ENCODE measurements around the gene PBXIP1. TPM values are rescaled to one million over a fixed set of nuclear protein-coding genes. Genes with fewer than 3 reads are reported as not detected.
A peak's percentile ranks its signal among the peaks of the same experiment; 100 is the strongest.

The PBXIP1 gene
- total and polyA plus RNA-seq, 10 of the 15 experiments (the other 5 are each of a cell fraction or from before 2014, with no cell fraction given): 0.63 to 25.6 (median 15.4) TPM

GRCh38 chr1:154989195-154989860, 33.4 kb upstream of the PBXIP1 start:
- Histone ChIP-seq H3K9me3 (replicated peaks; ENCODE audit: control insufficient read depth, insufficient read depth, low read length) (no peaks in the 10 kb centered on the region), H4K20me1 (ENCODE audit: control insufficient read depth, insufficient read depth) (no peaks in the 10 kb centered on the region), H3K4me1 (ENCODE audit: control insufficient read depth, insufficient read depth, low read length) (no peaks in the 10 kb centered on the region), H3K36me3 (ENCODE audit: control insufficient read depth in 2 of 2, insufficient read depth in 2 of 2, low read length in 1 of 2) (peaks cover 15 to 17% of the 10 kb centered on the region in 2 experiments; a peak in 3 of 4 replicates), H3K4me3 (no peak overlapping the region), H3K27me3 (replicated peaks in 1 of 2; ENCODE audit: control insufficient read depth in 2 of 2, insufficient read depth in 2 of 2, low read length in 1 of 2) (no peaks in the 10 kb centered on the region), H3K27ac (ENCODE audit: control insufficient read depth, insufficient read depth) (no peak overlapping the region), H3K79me2 (ENCODE audit: control insufficient read depth, insufficient read depth, low read length) (peaks cover 6% of the 10 kb centered on the region), H3K4me2 (ENCODE audit: control insufficient read depth, insufficient read depth) (peak overlapping the region; percentile 9; the same call in 1 of the 2 replicates), H2AFZ (ENCODE audit: control insufficient read depth, low read depth, low read length) (no peak overlapping the region), H3K9ac (ENCODE audit: control insufficient read depth, insufficient read depth, low read length) (no peak overlapping the region)
- RAD21 ChIA-PET (ENCODE audit: unreplicated experiment): no interaction called here
- CTCF ChIA-PET: interaction anchor here (1.2 to 20.6 kb wide), 3 partner anchors 8 to 10 kb away, joined by 3 to 226 read pairs (median 3); partner anchors contain the start of genes LENEP and ZBTB7B
- ATAC-seq: no peak
- no TSS peak for BruUV-seq (replicated peaks)
- TF ChIP-seq, protein P1, sequence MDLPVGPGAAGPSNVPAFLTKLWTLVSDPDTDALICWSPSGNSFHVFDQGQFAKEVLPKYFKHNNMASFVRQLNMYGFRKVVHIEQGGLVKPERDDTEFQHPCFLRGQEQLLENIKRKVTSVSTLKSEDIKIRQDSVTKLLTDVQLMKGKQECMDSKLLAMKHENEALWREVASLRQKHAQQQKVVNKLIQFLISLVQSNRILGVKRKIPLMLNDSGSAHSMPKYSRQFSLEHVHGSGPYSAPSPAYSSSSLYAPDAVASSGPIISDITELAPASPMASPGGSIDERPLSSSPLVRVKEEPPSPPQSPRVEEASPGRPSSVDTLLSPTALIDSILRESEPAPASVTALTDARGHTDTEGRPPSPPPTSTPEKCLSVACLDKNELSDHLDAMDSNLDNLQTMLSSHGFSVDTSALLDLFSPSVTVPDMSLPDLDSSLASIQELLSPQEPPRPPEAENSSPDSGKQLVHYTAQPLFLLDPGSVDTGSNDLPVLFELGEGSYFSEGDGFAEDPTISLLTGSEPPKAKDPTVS (IDR thresholded peaks at IDR 0.05; ENCODE audit: low read depth, low read length): no peak
- no peak for TF ChIP-seq RAD51 (IDR thresholded peaks at IDR 0.05)
- TF ChIP-seq MYB (IDR thresholded peaks at IDR 0.05; ENCODE audit: borderline replicate concordance, low read depth, low read length): no peak
- TF ChIP-seq NFIC (IDR thresholded peaks at IDR 0.05; ENCODE audit: low read depth, low read length): no peak
- TF ChIP-seq POU2F2 (IDR thresholded peaks at IDR 0.05; ENCODE audit: borderline replicate concordance, low read depth, low read length): no peak
- no peak for TF ChIP-seq IKZF2 (IDR thresholded peaks at IDR 0.05)
- no peak for TF ChIP-seq TAF1 (IDR thresholded peaks at IDR 0.05; ENCODE audit: borderline replicate concordance, low read depth, low read length)
- TF ChIP-seq, protein P2, sequence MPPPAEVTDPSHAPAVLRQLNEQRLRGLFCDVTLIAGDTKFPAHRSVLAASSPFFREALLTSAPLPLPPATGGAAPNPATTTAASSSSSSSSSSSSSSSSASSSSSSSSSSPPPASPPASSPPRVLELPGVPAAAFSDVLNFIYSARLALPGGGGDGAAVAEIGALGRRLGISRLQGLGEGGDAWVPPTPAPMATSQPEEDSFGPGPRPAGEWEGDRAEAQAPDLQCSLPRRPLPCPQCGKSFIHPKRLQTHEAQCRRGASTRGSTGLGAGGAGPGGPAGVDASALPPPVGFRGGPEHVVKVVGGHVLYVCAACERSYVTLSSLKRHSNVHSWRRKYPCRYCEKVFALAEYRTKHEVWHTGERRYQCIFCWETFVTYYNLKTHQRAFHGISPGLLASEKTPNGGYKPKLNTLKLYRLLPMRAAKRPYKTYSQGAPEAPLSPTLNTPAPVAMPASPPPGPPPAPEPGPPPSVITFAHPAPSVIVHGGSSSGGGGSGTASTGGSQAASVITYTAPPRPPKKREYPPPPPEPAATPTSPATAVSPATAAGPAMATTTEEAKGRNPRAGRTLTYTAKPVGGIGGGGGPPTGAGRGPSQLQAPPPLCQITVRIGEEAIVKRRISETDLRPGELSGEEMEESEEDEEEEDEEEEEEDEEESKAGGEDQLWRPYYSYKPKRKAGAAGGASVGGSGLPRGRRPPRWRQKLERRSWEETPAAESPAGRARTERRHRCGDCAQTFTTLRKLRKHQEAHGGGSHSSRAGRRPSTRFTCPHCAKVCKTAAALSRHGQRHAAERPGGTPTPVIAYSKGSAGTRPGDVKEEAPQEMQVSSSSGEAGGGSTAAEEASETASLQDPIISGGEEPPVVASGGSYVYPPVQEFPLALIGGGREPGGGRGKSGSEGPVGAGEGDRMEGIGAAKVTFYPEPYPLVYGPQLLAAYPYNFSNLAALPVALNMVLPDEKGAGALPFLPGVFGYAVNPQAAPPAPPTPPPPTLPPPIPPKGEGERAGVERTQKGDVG (CRISPR knock-in tag; IDR thresholded peaks at IDR 0.05): no peak
- intact Hi-C loops (cut with micrococcal nuclease; ENCODE audit: unreplicated experiment): no loop called here
- SMC1A ChIA-PET (ENCODE audit: uncharacterized antibody, unreplicated experiment): no interaction called here
- no peak for FAIRE-seq
- no peak for DNase-seq (ENCODE audit: low read depth, low spot score)
- in situ Hi-C loops (cut with MboI): no loop called here
- 90% methylated on average over 3 of the region's 3 CpGs for WGBS (ENCODE audit: insufficient coverage, insufficient replicate concordance, low lambda C conversion rate, missing lambda C conversion rate)
- POLR2A ChIA-PET: interaction anchor here (0.7 kb wide), 1 partner anchor 18 kb away, joined by 3 read pairs; no protein-coding TSS in a partner anchor
